Panc1 (cell line): Measurements from ENCODE around the gene FEM1B.

Experiments
- POLR2AphosphoS5 ChIP-seq: IDR thresholded peaks from 2 replicates; pipeline ENCODE4 v1.6.1; 2012; ENCODE audit warnings: mild to moderate bottlenecking, low read depth, low read length, moderate library complexity
- SIN3A ChIP-seq: IDR thresholded peaks from 2 replicates; pipeline ENCODE4 v1.6.1; 2012; ENCODE audit warnings: low read depth, mild to moderate bottlenecking, low read length, moderate library complexity, borderline replicate concordance; ENCODE audit not compliant: insufficient read depth
- TF ChIP-seq, protein P1 (sequence below): fragments of 450-650 bp; IDR thresholded peaks from 2 replicates; pipeline ENCODE4 v1.5.1; 2017; ENCODE audit warnings: mild to moderate bottlenecking
- TF ChIP-seq, protein P2 (sequence below), 2 experiments: IDR thresholded peaks; 2 replicates each; pipeline ENCODE4 v1.6.1; 2011 to 2012; ENCODE audit warnings: low read depth in 2 of 2, control low read depth in 1 of 2, low read length in 1 of 2, mild to moderate bottlenecking in 1 of 2, moderate library complexity in 1 of 2; ENCODE audit not compliant: insufficient read depth in 1 of 2

DNA sequence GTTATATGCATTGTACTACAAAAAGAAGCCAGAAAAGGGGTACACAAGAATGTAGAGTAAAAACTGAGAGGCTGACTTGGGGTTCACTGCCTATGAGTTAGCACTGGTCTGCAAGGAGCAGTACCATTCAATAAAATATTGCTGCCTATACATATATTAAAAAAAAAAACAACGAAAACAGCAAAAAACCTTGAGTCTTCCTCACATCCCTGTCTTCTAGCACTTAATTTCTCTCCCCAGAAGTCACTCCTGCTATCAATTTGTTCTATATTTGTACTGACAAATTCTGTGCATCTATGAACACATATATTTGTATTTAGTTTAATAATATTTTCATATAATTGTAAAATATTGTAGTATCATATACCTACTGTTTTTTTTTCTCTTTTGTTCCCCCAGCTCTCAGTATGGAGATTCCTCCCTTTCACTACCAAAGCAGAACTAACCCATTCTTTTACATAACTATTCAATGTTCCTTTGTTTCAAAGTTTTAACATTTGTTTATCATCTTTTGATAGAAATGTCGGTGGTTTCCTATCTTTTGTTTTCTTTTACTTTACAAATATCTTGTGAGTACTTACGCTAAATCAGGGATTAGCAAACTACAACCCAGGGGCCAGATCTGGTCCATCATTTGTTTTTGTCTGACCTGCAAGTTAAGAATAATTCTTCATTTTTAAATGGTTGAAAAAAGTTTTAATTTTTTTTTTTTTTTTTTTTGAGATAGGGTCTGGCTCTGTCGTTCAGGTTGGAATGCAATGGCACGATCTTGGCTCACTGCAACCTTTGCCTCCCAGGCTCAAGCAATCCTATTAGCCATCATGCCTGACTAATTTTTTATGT lies 14.8 kb upstream of the FEM1B start:
- TF ChIP-seq, protein P1, sequence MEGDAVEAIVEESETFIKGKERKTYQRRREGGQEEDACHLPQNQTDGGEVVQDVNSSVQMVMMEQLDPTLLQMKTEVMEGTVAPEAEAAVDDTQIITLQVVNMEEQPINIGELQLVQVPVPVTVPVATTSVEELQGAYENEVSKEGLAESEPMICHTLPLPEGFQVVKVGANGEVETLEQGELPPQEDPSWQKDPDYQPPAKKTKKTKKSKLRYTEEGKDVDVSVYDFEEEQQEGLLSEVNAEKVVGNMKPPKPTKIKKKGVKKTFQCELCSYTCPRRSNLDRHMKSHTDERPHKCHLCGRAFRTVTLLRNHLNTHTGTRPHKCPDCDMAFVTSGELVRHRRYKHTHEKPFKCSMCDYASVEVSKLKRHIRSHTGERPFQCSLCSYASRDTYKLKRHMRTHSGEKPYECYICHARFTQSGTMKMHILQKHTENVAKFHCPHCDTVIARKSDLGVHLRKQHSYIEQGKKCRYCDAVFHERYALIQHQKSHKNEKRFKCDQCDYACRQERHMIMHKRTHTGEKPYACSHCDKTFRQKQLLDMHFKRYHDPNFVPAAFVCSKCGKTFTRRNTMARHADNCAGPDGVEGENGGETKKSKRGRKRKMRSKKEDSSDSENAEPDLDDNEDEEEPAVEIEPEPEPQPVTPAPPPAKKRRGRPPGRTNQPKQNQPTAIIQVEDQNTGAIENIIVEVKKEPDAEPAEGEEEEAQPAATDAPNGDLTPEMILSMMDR, result no peak
- TF ChIP-seq SIN3A, result no peak
- TF ChIP-seq, protein P2, sequence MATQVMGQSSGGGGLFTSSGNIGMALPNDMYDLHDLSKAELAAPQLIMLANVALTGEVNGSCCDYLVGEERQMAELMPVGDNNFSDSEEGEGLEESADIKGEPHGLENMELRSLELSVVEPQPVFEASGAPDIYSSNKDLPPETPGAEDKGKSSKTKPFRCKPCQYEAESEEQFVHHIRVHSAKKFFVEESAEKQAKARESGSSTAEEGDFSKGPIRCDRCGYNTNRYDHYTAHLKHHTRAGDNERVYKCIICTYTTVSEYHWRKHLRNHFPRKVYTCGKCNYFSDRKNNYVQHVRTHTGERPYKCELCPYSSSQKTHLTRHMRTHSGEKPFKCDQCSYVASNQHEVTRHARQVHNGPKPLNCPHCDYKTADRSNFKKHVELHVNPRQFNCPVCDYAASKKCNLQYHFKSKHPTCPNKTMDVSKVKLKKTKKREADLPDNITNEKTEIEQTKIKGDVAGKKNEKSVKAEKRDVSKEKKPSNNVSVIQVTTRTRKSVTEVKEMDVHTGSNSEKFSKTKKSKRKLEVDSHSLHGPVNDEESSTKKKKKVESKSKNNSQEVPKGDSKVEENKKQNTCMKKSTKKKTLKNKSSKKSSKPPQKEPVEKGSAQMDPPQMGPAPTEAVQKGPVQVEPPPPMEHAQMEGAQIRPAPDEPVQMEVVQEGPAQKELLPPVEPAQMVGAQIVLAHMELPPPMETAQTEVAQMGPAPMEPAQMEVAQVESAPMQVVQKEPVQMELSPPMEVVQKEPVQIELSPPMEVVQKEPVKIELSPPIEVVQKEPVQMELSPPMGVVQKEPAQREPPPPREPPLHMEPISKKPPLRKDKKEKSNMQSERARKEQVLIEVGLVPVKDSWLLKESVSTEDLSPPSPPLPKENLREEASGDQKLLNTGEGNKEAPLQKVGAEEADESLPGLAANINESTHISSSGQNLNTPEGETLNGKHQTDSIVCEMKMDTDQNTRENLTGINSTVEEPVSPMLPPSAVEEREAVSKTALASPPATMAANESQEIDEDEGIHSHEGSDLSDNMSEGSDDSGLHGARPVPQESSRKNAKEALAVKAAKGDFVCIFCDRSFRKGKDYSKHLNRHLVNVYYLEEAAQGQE (IDR thresholded peaks at IDR 0.05; ENCODE audit: insufficient read depth in 1 of 2, low read depth in 2 of 2, low read length in 1 of 2), result no peak
- no peak for TF ChIP-seq POLR2AphosphoS5
